ENCODE measurements around the gene SUN5.

Gene SUN5

GRCh38 chr20:33026779-33027759 lies 22.8 kb upstream of the SUN5 start:
- DNase-seq (ENCODE audit: low read depth): no peak

GRCh38 chr20:33026072-33026778 lies 22.0 kb upstream of the SUN5 start:
- no peak for DNase-seq (ENCODE audit: low read depth)

GRCh38 chr20:33025318-33025876 lies 21.2 kb upstream of the SUN5 start:
- no peak for DNase-seq (ENCODE audit: low read depth)

GRCh38 chr20:33024609-33025317 lies 20.5 kb upstream of the SUN5 start:
- no peak for DNase-seq (ENCODE audit: low read depth)

- DNase-seq (ENCODE audit: low read depth): no peak
Measured at GRCh38 chr20:33024243-33024560, 20.0 kb upstream of the SUN5 start.

GRCh38 chr20:33023439-33024242 lies 19.4 kb upstream of the SUN5 start:
- no peak for DNase-seq (ENCODE audit: low read depth)

- no peak for DNase-seq (ENCODE audit: low read depth)
Measured at GRCh38 chr20:33022694-33023438, 18.6 kb upstream of the SUN5 start.

GRCh38 chr20:33022289-33022688 lies 18.1 kb upstream of the SUN5 start:
- no peak for DNase-seq (ENCODE audit: low read depth)

- no peak for DNase-seq (ENCODE audit: low read depth)
Measured at GRCh38 chr20:33021879-33022278, 17.6 kb upstream of the SUN5 start.

- no peak for DNase-seq (ENCODE audit: low read depth)
Measured at GRCh38 chr20:33020278-33021161, 16.3 kb upstream of the SUN5 start.

- DNase-seq (ENCODE audit: low read depth): no peak
Measured at GRCh38 chr20:33019465-33020277, 15.4 kb upstream of the SUN5 start.

GRCh38 chr20:33018169-33018931 lies 14.1 kb upstream of the SUN5 start:
- DNase-seq (ENCODE audit: low read depth): no peak

- DNase-seq (ENCODE audit: low read depth): no peak
Measured at GRCh38 chr20:33017542-33017941, 13.3 kb upstream of the SUN5 start.

GRCh38 chr20:33016581-33017109 lies 12.4 kb upstream of the SUN5 start:
- DNase-seq (ENCODE audit: low read depth): no peak

- no peak for DNase-seq (ENCODE audit: low read depth)
Measured at GRCh38 chr20:33015700-33016580, 11.7 kb upstream of the SUN5 start.

- no peak for DNase-seq (ENCODE audit: low read depth)
Measured at GRCh38 chr20:33015114-33015484, 10.9 kb upstream of the SUN5 start.

Data from activated T-cell treated with anti-CD3 and anti-CD28 coated beads for 48 hours (primary cell).